C4-2B (cell line): ENCODE results near the gene KLHL17.

Source experiments
- ZFX ChIP-seq: fragments of 450-650 bp; IDR thresholded peaks from 2 replicates; pipeline ENCODE4 v1.6.1; 2017
- TF ChIP-seq, protein P1 (sequence below): fragments of 450-650 bp; conservative IDR thresholded peaks from 2 replicates; pipeline ENCODE4 v1.5.1; 2017; ENCODE audit warnings: mild to moderate bottlenecking

DNA sequence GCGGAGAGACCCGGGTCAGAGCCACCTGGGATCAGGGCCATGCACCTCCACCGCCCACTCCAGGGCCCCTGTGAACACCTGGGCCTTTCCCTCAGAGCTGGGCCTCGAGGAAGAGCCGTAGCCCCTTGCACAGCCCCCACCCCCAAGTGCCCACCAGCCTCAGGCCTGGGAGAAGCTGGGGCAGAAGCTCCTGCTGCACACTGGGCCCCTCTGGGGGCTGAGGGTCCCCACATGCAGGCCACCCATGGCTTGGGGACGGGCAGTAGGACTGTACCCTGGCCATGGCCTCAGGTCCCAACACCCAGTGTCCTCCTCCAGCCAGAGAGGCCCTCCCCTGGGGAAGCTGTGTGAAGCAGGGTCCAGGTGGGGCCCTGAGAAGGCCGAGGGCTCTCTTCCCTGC lies 7.8 kb upstream of the KLHL17 start:
- TF ChIP-seq, protein P1, sequence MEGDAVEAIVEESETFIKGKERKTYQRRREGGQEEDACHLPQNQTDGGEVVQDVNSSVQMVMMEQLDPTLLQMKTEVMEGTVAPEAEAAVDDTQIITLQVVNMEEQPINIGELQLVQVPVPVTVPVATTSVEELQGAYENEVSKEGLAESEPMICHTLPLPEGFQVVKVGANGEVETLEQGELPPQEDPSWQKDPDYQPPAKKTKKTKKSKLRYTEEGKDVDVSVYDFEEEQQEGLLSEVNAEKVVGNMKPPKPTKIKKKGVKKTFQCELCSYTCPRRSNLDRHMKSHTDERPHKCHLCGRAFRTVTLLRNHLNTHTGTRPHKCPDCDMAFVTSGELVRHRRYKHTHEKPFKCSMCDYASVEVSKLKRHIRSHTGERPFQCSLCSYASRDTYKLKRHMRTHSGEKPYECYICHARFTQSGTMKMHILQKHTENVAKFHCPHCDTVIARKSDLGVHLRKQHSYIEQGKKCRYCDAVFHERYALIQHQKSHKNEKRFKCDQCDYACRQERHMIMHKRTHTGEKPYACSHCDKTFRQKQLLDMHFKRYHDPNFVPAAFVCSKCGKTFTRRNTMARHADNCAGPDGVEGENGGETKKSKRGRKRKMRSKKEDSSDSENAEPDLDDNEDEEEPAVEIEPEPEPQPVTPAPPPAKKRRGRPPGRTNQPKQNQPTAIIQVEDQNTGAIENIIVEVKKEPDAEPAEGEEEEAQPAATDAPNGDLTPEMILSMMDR: no peak
- TF ChIP-seq ZFX: no peak
